Lower leg skin (tissue), 4 donors: ENCODE data around the gene CLASRP. TPM values are rescaled to one million over a fixed set of nuclear protein-coding genes. Genes with fewer than 3 reads are reported as not detected.

Source experiments
- DNase-seq, 2 donors: peaks; one replicate each; pipeline ENCODE4 v3.0.0-alpha.2; 2019; ENCODE audit warnings: low spot score in 2 of 2
- H3K4me3 ChIP-seq: fragments of 200-600 bp; sonication (generic); 2 replicates; pipeline ENCODE4 v1.5.1; 2017; ENCODE audit warnings: mild to moderate bottlenecking, low read depth; ENCODE audit not compliant: poor library complexity, severe bottlenecking
- CTCF ChIP-seq, 3 donors: fragments of 450-650 bp; IDR thresholded peaks; one replicate each; pipeline ENCODE4 v1.5.1; 2016; ENCODE audit warnings: antibody characterized with exemption in 3 of 3, mild to moderate bottlenecking in 3 of 3, moderate library complexity in 2 of 3
- POLR2A ChIP-seq, 2 donors: fragments of 450-650 bp; IDR thresholded peaks; one replicate each; pipeline ENCODE4 v1.6.1; 2016 to 2017; ENCODE audit warnings: antibody characterized with exemption in 2 of 2, mild to moderate bottlenecking in 1 of 2, moderate library complexity in 1 of 2
- WGBS, 2 donors: methylation state at CpG; one replicate each; pipeline ENCODE4 v1.1.5; 2018; 5-methylcytosine and 5-hydroxymethylcytosine counted together
- intact Hi-C: fragments of 100-400 bp; cut with DNase I; formaldehyde crosslinking; loops from one replicate; pipeline ENCODE4 v1.15.0; 2023; ENCODE audit warnings: low total_unique reads
- total RNA-seq, 4 donors: library from RNA; depleted of rRNA; stranded (reverse); fragments of >200 nt; gene quantifications; one replicate each; pipeline ENCODE4 v1.1.0, GENCODE V29; 2016

The CLASRP gene
- total RNA-seq, 4 donors from 2014 or later, result 59.9 to 207 (median 128) TPM

GRCh38 chr19:45069056-45069455 is 30.2 kb downstream of the CLASRP start:
- no peak for DNase-seq
- WGBS, 2 donors, result 52 to 55% methylated on average over 13 of the region's 13 CpGs
- no peak overlapping the region for H3K4me3 ChIP-seq
- TF ChIP-seq POLR2A (IDR thresholded peaks at IDR 0.05), result no peak
- TF ChIP-seq CTCF (IDR thresholded peaks at IDR 0.05), result no peak
- intact Hi-C loops, result no loop called here

GRCh38 chr19:45070214-45070613 is 31.4 kb downstream of the CLASRP start:
- no peak overlapping the region for H3K4me3 ChIP-seq
- intact Hi-C loops, result no loop called here
- DNase-seq, result no peak
- TF ChIP-seq CTCF (IDR thresholded peaks at IDR 0.05), result no peak
- TF ChIP-seq POLR2A (IDR thresholded peaks at IDR 0.05), result no peak
- WGBS, 2 donors, result 77 to 81% methylated on average over 6 of the region's 6 CpGs

GRCh38 chr19:45070861-45071544 is 32.2 kb downstream of the CLASRP start:
- TF ChIP-seq POLR2A (IDR thresholded peaks at IDR 0.05), result no peak
- no peak for TF ChIP-seq CTCF (IDR thresholded peaks at IDR 0.05)
- H3K4me3 ChIP-seq, result no peak overlapping the region
- WGBS, 2 donors, result 66 to 67% methylated on average over 16 to 19 of the region's 19 CpGs
- DNase-seq, result no peak
- intact Hi-C loops, result no loop called here

- TF ChIP-seq CTCF (IDR thresholded peaks at IDR 0.05) (no peak), POLR2A (IDR thresholded peaks at IDR 0.05) (no peak)
- intact Hi-C loops, result no loop called here
- 62 to 67% methylated on average over 22 to 25 of the region's 25 CpGs for WGBS, 2 donors
- no peak overlapping the region for H3K4me3 ChIP-seq
- DNase-seq, result no peak
Observed at GRCh38 chr19:45071545-45071938, 32.7 kb downstream of the CLASRP start.

GRCh38 chr19:45071969-45072790 is 33.3 kb downstream of the CLASRP start:
- DNase-seq, result no peak
- no peak for TF ChIP-seq POLR2A (IDR thresholded peaks at IDR 0.05)
- no peak for TF ChIP-seq CTCF (IDR thresholded peaks at IDR 0.05)
- no peak overlapping the region for H3K4me3 ChIP-seq
- 78 to 80% methylated on average over 26 to 33 of the region's 34 CpGs for WGBS, 2 donors
- intact Hi-C loops, result no loop called here
